GM04504 (cell line): Measurements from ENCODE around the gene PDE2A.

Experiments used
- DNase-seq: peaks from one replicate; pipeline ENCODE4 v3.0.0-alpha.2; 2012; ENCODE audit warnings: low read depth

The PDE2A gene

DNA sequence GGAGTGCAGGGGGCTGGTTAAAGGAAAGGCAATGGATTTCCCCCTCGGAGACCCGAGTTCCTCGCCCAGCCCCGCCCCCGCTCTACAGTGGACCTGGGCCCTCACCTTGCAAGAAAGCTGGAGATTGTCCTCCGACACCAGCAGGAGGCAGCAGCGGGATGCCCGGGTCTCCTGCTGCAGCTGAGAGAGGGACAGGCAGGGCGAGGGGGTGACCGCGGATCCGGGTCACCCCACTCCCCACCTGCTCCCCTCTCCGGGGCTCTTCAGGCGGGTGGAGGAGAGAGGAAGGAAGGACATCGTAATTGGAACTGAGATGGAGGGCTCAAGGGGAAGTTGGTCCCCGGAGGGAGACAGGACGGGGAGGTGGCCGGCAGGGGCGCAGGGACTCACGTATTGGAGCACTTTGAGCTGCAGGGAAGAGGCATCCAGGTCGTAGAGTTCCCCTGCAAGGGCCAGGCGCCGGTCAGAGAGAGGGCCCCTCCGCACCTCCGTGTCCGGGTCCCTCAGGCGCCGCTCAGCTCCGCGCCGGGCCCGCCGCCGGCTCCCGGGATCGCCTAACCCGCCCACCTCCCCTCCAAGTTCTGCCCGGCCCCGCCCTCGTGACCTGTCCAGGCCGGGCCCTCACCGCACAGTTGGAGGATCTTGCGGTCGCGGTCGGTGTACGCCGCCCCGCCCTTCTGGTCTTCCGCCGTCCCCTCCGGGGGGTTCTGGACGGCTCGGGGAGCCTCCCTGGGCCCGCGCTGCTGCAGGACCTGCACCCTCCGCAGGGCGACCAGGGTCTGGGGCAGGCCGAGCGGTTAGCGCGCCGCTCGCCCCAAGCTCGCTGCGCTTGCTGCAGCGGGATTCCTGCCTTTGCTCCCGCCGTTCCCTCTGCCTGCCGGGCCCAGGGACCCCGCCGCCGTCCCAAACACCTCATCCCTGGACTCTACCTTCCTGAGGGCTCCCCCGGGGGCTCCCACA lies 84.1 kb downstream of the PDE2A start:
- no peak for DNase-seq

DNA sequence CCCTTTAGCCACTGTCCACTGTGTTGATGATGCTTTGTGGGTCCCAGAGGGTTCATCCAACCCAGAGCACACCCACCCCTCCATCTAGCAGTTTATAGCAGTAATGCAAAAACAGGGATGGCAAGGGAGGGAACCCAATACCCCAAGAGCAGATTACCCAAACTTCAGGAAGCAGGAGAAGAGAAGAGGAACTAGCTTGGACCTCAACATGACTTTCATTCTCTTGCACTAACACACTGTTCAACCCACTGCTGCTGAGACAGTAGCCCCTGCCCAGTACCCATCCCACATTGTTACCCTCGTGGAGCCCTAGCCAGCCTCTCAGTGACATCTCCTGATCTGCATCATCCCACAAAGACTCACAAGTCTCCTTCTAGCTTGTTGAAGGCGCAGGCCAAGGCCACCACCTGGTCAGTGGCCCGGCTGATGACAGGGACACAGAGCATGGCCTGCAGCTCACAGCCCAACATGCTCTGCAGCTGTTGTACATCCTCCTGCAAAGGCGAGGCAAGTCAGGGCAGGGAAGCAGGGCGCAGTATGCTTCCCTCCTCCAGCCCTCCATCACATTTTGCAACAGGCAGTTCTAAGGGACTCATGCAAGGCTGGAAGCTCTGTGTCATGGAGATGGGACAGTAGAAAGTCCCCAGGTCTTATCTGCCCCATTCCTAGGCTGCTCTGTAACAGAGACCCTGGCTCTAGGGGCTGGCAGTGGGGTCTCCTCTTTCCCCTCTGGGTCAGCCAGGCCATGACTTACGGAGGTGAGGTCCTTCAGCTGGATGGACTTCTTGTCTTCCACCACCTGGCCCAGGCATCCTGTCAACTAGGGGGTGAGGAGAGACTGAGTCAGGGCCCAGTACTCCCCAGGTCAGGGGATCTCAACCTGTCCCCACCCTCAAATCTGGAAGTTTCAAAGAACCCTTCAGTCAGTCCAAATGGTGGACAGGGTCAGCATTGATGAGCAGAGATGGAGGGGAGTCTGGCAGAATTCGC lies 85.5 kb downstream of the PDE2A start:
- no peak for DNase-seq

GRCh38 chr11:72587696-72588095 lies 86.5 kb downstream of the PDE2A start:
- no peak for DNase-seq

GRCh38 chr11:72586321-72587090 lies 87.7 kb downstream of the PDE2A start:
- DNase-seq: no peak

DNA sequence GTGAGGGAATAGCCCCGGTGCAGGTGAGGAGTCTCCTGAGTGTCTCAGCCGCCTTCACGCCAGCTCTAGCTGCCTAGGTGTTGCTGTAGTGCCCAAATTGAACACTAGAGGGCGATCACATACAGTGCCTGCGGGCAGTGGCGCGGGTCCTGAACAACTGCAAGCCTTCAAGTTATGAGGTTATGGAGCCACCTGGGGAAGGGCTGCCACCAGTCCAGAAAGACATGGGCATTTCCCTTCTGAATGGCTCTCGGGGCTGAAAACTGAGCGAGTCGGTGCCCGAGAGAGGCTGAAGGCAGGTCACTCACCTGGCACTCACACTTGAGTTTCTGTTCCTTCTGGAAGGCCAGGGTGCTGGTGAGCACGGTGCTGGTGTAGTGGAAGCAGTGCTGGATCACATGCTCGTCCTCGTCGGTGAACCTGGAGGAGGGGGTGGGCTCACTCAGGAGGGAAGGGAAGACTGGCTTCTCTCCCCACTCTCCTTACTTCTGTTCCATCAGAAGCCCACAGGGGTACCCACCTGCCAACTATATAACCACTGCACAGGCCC lies 88.4 kb downstream of the PDE2A start:
- no peak for DNase-seq

- DNase-seq: no peak
These were observed 89.2 kb downstream of the PDE2A start for GRCh38 chr11:72584939-72585597.

DNA sequence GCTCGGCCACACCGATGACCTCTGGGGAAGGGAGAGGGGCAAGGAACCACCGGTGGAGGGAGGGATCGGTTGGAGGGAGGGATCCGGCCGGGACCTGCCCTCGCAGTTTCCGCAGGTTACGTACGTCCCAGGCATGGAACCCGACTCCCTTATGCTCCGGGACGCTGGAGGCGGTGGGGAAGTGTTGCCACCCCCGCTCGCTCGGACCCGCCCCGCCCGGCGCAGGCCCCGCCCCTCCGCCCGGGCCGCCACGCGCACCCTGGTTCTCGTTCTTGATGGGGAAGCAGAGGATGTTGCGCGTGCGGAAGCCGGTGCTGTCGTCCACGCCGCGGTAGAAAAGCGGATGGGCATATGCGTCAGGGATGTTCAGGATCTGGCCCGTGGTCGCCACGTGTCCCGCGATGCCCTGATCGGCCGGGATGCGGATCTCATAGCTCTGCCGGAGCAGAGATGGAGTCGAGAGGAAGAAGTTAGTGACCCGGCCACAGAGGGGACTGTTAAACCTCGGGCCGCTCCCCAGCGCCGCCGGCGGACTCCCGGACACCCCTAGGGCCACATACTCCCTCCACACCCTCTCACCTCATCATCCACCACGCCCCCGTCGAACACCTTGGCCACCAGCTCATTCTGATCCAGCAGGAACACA lies 89.8 kb downstream of the PDE2A start:
- no peak for DNase-seq

GRCh38 chr11:72583616-72584292 lies 90.5 kb downstream of the PDE2A start:
- no peak for DNase-seq

DNA sequence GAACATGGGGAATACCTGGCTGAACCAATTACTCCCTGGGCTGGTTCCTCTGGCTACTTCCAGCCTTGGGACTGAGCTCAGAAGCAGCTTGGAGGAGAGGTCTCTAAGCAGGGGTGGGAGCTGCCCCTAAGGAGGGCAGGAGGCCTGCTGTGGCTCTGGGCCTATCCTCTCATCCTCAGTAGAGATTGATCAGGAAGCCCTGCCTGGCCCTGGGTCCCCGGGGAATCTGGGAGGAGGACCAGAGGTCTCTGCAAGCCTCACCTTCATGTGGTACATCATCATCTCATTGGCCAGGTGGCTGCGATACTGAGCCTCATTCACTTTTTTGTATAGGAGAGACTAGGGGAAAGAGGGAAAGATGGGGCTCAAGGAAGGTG lies 91.1 kb downstream of the PDE2A start:
- no peak for DNase-seq

DNA sequence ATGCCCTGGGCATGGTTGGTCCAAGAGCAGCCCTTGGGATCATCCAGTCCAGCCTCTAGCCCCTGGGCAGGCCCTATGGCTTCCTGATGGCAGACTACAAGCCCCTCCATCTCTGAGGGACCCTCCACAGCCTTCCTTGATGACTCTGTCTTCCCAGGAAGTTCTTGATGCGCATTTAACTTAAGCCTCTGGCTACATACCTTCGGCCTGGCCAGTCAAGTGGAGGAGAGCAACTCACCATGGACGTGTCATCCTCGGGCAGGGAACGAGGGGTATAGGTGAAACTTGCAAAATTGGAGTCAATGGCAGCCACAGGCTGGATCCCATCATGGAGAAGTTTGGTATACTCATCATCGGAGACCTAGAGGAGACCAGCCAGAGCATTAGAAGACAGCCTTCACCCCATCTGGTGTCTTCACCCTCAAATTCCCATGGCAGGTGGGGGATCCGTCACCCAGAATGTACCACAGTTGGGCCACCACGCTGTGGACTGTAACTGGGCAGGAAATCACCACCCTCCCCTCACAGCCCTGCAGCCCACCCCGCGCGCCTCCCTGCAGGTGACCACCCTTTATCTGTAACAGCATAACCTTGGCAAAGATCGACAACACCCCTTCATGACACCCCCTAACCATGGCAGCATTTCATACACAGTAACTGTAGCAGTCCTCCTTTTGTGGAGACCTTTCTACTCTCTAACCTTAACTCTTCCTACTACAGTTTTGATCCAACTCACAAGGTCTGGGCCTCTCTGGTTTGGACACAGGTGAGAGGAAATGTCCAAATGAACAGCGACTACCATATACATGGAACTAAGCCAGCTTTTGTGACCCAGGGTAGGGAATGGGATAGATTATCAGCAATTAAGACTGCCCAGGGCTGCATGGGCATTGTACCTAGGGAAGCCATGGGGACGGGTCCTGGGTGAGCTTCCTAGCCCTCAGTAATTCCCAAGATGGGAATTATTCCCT lies 91.7 kb downstream of the PDE2A start:
- DNase-seq: no peak

DNA sequence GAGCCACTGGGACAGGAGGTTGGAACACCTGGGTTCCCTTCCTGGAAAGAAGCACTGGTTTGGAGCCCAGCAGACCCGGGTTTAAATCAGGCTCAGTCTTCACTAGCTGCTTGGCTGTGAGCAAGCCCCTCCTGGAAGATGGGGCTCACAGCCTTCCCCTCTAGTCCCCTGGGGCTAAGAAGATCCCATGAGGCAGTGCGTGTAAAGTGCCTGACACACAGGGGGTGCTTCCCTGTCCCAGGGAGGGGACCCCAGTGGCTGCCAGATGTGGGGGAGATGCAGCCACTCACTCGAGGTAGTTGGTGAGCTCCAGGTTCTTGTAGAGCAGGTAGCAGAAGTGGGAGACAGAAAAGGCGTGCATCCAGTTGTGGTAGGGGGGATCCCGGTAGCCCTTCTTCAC lies 93.2 kb downstream of the PDE2A start:
- no peak for DNase-seq

GRCh38 chr11:72580642-72580950 lies 93.6 kb downstream of the PDE2A start:
- DNase-seq: no peak

GRCh38 chr11:72579816-72580641 lies 94.2 kb downstream of the PDE2A start:
- no peak for DNase-seq

DNA sequence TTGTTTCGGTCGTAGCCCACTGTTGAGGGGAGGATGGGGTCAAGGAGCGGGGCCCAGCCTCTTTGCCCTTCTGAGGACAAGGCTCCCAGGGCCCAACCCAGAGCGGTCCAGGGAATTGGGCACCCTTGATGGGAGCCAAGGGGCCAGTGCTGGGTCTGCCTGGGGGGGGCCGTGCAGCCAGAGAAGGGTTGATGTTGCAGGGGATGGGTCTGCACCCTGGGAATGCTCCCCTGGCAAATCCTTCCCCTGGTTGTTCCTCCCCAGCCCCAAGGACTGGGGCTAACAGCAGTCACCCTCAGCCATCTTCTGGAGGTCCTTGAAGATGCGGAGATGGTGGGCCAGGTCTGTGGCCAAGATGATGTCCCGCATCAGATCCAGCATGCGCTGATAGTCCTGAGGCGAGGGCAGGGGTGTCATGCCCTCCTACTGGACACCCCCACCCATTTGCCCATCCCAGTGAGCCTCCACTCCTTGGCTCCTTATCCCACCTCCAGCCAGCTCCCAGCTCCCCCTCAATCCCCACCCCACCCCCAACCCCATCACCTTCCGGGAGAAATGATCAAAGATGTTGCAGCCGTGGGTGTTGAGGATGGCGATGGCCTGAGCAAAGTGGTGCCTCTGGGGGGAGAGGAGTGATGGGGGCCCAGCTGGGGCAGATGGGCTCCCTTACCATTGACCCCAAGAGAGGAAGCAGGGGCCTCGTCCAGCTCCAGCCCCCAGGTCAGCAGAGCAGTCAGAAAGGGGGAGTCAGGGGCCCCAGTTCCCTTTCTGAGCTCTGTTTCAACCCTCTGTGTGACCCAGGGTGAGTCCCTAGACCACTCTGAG lies 95.0 kb downstream of the PDE2A start:
- no peak for DNase-seq

GRCh38 chr11:72578566-72578965 lies 95.7 kb downstream of the PDE2A start:
- DNase-seq: no peak

DNA sequence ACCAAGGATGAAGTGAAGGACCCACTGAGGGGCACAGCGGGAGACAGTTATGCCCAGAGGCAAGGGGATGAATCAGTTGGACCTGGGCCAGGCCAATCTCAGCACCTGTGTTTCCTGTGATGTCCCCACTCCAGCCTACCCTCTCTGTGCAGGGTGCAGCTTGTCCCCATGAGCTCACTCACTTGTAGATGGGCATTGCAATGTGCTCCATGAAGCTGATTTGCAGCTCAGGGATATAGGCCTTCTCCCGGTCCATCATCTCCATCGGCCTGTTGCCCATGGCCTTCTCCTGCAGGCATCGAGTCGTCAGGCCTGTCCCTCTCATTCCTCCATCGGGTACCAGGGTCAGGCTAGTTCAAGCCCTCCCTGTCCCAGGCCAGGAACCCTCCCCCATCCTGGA lies 96.2 kb downstream of the PDE2A start:
- no peak for DNase-seq

DNA sequence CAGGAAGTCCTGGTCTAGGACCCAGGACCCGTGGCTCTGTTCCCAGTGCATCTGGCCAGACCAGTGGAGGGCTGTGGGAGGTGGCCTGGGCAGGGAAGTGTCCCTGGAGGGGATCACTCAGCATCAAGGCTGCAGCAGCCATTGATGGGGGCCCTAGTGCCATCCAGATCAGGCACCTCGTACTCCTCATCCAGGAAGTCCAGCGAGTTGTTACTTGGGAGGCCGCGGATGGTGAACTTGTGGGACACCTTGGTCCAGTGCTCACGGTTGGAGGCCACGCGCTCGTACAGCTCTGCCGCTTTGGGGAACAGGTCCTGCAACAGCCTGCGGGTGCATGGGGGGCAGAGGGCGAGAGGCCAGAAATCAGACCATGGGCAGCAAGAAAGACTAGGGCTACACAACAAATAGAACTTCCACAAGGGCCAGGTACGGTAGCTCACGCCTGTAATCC lies 96.9 kb downstream of the PDE2A start:
- DNase-seq: no peak
